GM19468 (cell line): Measurements from ENCODE around the gene LMTK2.
"Not testable (repeated sequence)": the region's sequence is repeated elsewhere in the genome, so short reads cannot be mapped to it uniquely, and the experiment has no call there.

Experiments
- ATAC-seq: cut with Tn5 transposase; IDR thresholded peaks from one replicate; pipeline ENCODE4 v1.9.1; 2021; ENCODE audit warnings: mild to moderate bottlenecking, moderate library complexity, moderate number of reproducible peaks; ENCODE audit not compliant: unreplicated experiment; ENCODE audit errors: extremely low read depth

LMTK2 gene

DNA sequence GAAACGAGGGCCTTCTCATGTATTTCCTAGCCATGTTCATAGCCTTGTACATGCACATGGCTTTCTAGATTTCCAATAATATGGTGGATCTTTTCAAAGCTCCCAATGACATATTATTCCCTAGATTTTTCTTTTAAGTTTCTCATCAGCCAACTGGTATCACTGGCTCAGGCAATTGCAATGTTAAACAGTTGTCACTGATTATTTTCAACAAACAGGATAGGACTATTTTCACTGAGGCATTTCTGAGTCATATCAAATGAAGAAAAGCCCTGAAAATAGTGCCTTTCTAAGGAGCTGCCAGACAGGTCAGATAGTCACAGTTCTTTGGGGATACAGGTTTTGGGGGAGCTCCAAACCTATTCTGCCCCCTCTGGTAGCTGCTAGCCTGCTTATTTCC lies 4.5 kb upstream of the LMTK2 start:
- ATAC-seq: no peak

DNA sequence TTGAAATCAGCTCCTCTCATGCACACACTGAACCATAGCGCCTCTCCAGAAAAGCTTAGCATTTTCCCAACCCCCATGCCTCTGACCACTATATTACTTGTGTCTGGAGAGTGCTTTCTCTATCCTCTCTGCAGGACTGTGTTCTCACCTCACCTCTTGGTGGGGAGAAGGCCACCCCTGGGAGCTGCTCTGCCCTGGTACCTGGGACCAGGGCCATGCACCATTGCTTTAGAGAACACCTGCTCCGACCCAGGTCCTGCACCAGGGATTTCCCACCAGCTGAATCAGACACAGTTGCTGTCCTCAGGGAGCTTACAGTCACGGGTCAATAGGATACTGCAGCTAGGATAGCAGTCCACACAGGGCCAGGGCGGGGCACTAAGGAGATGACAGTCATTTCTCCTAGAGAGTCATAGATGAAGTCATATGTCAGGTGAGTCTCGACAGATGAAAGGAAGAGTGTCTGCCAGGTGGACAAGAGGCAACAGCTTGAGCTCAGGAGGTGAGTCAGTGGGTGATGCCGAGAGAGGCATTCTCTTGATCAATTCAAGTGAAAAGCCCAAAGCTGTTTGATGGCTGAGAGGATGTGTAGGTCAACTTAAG lies 619 bp upstream of the LMTK2 start:
- no peak for ATAC-seq

DNA sequence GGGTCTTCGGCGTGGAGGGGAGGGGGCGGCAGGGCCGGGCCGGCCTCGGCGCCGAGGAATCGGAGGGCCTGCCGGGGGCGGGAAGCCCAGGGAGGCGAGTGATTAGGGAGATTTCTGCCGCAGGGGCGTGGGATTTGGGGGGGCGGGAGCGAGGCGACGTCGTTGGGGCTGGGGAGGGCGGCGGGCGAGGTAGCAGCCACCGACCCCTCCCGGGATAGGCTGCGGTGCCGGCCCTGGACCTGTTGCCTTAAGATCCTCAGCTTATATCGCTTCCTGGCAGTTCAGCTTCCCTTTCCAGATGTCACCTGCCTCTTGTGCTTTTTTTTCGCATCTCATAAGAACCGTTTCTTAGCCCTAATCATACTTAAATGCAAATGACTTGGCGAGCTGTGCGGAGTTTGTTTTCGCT lies 655 bp downstream of the LMTK2 start:
- ATAC-seq: no peak

DNA sequence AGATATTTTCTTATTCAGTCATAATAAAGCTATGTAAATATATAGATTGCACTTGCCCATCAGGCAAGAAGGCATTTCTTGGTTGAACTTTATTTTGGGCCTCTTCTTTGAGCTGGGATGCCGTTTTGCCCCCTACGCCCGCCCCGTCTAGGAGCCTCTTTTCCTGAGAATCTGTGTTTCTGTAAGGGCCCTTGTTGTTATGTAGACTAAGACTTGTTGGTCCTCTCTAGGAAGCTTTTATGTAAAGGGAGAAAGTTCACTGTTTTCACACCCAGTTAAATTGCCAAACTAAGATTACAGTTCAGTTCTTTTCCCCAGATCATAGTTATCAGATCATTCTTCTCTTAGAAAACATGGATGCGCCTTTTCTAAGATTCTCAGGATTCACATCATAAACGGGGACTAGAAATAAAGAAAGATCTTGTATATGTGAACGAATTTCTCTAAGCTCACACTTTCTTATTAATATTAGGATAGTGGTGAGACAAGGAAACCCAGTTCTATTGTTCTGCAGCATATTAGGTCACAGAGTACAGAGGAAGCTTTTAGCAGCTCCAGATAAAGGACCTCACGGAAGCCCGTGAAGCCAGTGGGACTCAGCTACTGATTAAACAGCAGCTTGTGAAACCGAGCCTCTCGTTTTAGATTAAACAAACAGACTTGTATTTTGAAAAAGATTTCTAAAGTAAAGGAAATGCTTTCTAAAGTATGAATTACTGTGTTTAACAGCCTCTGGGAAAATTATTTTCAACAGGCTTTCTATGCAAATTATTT lies 3.8 kb downstream of the LMTK2 start:
- no peak for ATAC-seq

DNA sequence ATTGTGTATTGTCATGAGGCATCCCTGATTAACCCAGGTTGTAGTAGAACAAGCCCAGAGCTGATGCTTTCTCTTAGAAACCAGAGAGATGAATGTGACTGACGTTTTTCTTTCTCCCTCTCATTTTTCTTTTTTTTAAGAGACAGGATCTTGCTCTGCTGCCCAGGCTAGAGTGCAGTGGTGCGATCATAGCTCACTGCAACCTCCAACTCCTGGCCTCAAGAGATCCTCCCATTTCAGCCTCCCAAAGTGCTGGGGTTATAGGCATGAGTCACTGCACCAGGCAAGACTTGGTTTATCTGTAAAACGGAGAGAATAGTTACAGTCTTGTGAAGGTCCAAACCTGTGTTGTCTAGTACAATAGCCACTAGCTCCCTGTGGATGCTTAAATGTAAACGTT lies 5.4 kb downstream of the LMTK2 start:
- ATAC-seq: no peak

DNA sequence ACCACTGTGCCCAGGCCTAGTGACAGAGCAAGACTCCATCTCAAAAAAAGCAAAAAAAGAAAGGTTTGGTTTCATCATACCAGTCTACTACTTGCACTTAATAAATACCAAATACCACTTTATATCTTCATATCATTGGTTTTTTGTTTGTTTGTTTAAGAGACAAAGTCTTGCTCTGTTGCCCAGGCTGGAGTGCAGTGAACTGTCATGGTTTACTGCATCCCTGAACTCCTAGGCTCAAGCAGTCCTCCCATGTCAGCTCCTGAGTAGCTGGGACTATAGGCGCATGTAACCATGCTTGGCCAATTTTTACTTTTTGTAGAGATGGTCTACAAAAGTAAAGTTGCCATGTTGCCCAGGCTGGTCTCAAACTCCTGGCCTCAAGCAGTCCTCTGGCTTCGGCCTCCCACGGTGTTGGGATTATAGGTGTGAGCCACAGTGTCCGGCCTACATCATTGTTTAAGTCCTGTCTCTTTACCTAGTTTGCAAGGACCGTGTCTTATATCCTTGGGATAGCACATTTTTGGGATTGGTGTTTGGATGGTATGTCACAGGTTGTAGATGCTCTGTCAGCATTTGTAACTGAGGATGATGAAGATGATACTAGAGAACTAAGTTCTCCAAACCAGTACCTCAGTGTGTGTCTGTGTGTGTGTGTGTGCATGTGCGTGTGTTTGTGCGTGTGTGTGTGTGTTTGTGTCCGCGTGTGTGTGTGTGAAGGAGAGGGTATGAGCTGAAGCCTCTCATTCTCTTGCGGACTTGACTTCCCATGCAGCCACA lies 9.3 kb downstream of the LMTK2 start:
- ATAC-seq: no peak

DNA sequence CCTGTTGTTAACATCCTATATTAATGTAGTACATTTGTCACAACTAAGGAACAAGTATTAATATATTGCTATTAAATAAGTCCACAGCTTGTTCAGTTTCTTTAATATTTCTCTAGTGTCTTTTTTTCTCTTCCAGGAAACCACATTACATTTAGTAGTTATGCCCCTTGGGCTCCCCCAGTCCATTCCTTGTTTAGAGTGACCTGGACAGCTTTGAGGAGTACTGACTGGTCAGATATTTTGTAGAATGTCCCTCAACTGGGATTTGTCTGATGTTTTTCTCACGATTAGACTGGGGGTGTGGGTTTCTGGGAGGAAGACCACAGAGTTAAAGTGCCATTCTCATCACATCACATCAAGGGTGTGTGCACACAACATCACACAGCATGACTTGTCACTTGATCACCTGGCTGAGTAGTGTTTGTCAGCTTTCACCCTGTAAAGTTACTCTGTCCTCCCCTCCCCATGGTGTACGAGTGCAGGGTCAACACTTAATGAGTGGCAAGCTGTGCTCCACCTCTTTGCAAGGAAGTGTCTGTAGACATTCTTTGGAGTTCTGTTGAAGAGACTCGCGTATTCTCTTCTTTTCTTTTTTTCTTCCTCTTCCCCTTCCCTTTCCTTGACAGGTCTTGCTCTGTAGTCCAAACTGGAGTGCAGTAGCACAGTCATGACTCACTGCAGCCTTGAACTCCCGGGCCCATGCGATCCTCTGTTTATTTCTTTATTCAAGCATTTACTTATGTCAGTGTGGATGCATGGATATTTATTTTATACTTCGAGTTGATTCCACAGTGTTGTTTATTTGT lies 10.2 kb downstream of the LMTK2 start:
- no peak for ATAC-seq

DNA sequence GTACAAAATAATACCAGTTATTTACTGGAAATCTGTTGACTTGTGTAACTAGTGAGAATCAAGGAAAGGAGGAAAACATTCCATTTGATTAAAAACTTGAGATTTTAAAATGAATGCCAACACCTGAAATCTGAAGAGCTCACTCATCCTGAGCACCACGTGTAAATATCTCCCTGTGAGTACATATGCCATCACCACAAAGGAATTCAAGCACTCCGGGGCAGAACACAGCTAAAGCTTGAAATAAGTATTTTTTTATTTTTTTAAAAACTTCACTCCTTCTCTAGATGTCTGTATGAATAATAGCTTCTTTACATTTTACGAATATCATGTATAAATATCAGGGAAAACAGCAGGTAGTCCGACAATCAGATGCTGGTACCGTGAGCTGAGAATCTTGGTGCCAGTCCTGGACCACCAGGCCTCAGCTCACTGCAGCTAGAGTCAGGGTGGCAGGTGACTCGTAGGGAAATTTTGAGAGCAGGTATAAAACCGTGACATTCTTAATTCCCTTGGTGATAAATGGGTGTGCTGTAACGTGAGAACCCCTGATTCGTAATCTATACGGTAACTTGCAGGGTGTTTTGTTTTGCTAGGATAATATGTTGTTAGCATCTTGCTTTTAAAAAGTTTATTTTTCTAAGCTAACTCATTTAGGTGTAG lies 12.7 kb downstream of the LMTK2 start:
- ATAC-seq: no peak

DNA sequence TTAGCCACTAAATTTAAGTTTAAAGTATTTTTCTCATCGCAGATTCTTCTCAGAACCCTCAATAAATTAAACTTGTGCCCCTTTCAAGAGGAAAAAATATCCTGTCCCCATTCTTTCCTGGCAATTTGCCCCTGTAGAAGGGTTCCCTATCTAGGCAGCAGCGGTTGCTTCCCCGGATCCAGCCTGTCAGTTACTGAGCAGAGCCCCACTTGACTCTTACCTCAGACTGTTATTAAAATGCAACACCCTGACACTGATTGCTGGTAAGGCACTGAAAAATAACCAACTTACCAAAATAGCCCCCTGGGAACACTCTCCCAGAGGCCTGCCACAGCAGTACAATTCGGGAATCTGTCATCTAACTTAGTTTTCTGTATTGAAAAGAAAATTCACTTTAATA lies 13.9 kb downstream of the LMTK2 start:
- ATAC-seq: no peak

DNA sequence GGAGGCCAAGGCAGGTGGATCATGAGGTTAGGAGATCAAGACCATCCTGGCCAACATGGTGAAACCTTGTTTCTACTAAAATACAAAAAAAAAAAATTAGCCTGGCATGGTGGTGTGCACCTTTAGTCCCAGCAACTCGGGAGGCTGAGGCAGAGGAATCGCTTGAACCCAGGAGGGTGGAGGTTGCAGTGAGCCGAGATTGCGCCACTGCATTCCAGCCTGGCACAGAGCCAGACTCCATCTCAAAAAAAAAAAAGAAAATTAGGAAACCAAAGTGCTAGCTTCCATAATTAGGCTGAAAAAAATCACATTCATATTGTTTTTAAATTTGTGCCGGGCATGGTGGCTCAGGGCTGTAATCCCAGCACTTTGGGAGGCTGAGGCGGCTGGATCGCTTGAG lies 14.7 kb downstream of the LMTK2 start:
- not testable (repeated sequence) for ATAC-seq

DNA sequence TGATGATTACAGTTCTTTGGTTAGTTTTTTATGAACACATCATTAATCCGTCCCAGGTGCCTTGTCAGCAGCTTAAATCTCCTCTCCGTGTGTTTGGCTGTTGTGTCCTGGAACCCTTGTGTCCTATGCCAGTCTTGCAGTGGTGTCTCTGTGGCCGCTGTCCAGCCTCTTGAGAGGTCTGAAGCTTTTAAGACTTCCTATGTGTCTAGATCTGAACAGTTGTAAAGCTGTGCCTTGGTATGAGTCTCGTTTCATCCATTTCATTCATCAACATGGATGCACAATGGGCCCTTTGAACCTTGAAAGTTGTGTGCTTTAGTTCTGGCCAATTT lies 16.7 kb downstream of the LMTK2 start:
- no peak for ATAC-seq

DNA sequence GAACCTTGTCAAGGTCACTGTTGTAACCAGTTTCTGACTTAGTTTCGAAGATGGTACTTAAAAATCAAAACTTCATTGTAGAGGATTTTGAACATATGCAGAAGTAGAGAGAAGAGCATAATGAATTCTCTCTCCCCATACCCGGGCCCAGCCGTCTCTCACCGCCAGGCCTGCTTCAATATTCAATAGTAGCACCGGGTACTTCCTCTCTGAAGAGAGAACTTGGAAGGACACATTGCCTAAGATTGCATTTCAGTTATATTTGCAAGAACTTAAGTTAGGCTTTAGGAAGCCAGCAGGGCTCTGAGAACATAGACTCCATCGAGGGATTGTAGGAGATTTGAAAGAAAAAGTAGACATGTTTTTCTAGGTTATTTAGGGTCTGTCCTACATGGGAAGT lies 19.1 kb downstream of the LMTK2 start:
- ATAC-seq: no peak

DNA sequence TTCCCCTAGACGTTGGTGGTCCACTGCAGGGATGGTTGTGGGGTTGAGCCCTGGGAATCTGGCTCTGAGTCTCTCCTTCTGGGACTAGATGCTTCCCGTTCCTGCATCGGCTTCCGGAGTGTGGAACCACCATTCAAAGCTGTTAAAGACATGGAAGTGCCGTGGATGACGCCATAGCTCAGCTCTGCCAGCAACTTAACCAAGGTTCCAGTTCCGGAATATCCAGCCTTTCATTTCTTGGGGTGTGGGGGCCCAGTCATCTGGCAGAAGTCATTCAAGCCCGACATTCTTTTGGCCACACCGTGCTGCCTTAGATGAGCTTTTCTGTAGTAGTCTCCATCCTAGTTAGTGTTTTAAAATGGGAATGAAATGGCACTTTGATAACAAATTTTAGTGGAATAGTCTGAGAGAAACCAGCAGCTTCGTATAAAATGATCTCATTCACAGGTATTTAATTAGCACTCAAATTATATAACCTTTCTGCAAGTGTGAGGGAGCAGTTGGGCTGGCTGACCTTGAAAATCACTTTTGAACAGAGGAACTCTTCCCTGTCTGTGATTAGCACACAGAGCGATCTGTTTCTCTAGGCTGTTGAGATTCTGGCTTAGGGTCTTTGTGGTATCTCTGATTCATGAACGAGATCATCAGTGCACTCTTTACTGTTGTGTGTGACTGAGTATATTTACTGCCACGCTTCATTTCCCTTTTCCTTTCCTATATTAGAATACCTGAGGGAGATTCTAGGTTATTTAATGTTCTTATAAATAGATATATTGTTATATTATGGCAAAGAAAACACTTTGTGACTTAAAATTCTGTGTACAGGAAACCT lies 19.9 kb downstream of the LMTK2 start:
- no peak for ATAC-seq

DNA sequence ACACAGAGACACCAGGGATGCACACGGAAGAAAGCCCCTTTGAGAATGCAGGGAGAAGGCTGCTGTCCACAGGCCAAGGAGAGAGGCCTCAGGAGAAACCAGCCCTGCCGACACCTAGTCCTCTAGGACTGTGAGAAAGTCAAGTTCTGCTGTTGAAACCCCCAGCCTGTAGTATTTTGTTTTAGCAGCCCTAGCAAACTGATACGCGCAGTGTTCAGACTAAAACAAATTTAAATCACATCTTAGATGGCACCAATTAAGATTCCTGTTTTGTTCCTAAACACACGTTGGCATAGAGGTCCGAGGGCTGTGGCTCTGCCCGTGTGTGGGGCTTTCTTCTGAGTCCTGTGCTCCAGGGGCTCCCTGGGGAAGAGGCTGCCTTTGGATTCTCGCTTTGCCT lies 21.7 kb downstream of the LMTK2 start:
- ATAC-seq: no peak

DNA sequence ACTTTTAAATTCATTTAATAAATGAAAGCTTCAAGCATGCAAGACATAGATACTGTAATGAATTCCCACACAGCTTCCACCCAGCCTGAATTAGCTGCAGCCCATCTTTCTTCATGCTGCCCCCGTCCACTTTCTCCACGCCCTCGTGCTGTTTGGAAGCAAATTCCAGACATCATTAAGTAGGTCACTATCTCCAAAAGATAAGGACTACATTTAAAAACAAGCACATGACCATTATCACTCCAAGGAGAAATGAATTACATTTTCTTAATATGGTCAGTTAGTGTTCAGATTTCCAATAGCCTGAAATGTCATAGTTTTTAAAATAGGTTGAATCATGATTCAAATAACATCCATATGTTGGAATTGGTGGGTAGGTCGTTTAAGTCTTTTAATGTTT lies 24.3 kb downstream of the LMTK2 start:
- ATAC-seq: no peak

DNA sequence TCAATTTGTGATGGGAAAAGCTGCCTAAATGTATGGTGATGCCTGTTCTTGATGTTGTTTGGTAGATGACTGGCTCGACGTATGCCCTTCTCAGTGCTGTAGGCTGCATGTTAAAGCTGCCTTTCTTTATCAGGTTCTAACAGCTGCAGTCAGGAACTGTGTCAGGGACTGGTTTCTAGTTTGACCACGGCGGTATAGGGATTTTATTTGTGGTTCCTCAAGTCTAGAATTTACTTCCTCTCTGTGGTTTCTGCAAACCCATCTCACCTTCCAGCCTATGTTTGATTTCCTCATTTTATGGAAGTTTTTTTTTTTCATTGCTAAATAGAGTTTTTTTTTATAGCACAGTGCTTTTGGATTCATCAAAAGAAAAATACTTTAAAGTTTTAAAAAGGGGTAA lies 26.5 kb downstream of the LMTK2 start:
- peak; percentile 47 for ATAC-seq

DNA sequence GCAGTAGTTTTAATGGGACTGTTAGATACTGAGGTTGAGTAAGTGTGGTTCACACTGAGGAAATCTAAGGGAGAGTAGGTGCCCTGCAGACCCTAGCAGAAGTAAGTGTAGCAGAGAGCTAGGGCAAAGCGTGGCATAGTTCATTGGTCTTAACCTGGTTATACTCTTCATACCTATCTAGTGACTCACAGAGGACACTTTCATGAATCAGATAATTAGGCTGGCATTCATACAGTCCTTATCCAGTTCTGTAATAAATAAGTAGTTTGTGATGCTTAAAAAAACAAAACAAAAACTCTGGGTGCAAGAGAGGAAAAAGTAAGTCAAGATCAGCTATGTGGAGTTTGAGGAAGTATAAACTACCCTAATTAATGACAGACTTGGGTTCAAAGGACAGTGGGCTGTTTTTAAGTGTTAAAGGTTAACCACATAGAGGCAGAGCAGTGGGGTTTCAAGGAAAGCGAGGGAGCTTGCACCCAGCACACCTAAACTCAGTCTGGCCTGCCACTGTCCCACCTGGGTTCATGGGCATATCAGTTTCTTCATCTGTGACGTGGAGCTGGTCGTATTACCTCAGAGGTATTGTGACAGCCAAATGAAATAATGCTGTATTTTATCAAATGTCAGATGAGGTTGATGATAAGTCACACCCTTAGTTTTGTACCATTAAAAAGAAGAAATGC lies 27.1 kb downstream of the LMTK2 start:
- ATAC-seq: no peak

DNA sequence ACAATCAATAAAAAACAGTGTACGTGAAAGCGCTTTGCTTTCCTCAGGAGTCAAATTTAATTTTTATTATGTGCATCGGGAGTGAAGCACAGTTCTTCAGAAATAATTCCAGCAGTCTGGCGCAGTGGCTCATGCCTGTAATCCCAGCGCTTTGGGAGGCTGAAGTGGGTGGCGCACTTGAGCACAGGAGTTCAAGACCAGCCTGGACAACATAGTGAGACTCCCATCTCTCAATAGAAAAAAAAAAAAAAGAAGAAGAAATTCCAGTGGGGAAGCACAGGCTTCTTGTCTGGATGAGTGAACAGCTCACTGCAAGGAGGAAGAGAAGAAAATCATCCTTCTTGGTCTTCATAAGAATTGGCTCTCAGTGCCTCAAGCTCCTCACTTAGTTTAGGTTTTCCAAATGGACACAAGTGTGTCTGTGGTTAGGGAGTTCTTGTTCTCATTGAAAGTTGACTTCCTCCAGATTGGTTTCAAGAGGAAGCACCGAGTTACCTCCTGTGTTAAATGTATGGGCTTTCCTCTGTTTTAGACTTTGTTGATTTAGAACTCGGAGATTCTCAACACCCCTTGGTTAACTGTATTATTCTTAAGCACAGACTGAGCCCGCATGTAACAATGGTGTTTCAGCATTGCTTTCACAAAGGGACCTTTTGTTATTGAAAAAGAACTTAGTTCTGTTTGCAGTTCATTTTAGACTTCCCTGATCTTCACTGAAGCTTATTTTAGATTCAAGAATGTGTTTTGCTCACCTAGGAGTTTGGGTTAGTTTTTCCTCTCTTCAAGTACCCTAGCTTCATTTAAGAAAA lies 28.0 kb downstream of the LMTK2 start:
- no peak for ATAC-seq
